Lower leg skin (tissue), 3 donors: ENCODE results near the gene SLC6A12.

Source experiments
- CTCF ChIP-seq, 3 donors: fragments of 450-650 bp; IDR thresholded peaks; one replicate each; pipeline ENCODE4 v1.5.1; 2016; ENCODE audit warnings: antibody characterized with exemption in 3 of 3, mild to moderate bottlenecking in 3 of 3, moderate library complexity in 2 of 3
- POLR2A ChIP-seq, 2 donors: fragments of 450-650 bp; IDR thresholded peaks; one replicate each; pipeline ENCODE4 v1.6.1; 2016 to 2017; ENCODE audit warnings: antibody characterized with exemption in 2 of 2, mild to moderate bottlenecking in 1 of 2, moderate library complexity in 1 of 2

GRCh38 chr12:196436-196835 is 17.5 kb downstream of the SLC6A12 start:
- no peak for TF ChIP-seq CTCF (IDR thresholded peaks at IDR 0.05)
- no peak for TF ChIP-seq POLR2A (IDR thresholded peaks at IDR 0.05)
